Measurements from ENCODE around the gene GPC3.
A peak's percentile ranks its signal among the peaks of the same experiment; 100 is the strongest.

GPC3 gene

GRCh38 chrX:133880032-133880443, 105.4 kb downstream of the GPC3 start:
- DNase-seq = no peak

GRCh38 chrX:133878710-133879109, 106.7 kb downstream of the GPC3 start:
- DNase-seq = no peak

- DNase-seq = no peak
These were observed 108.7 kb downstream of the GPC3 start for GRCh38 chrX:133876646-133877045.

GRCh38 chrX:133869270-133869669, 116.1 kb downstream of the GPC3 start:
- DNase-seq = no peak

- DNase-seq = no peak
These were observed 116.7 kb downstream of the GPC3 start for GRCh38 chrX:133868682-133869081.

GRCh38 chrX:133868250-133868649, 117.1 kb downstream of the GPC3 start:
- DNase-seq = no peak

GRCh38 chrX:133865761-133866471, 119.5 kb downstream of the GPC3 start:
- DNase-seq = no peak

- no peak for DNase-seq
These were observed 121.2 kb downstream of the GPC3 start for GRCh38 chrX:133864236-133864635.

- no peak for DNase-seq
These were observed 125.5 kb downstream of the GPC3 start for GRCh38 chrX:133859860-133860259.

- DNase-seq = no peak
These were observed 126.1 kb downstream of the GPC3 start for GRCh38 chrX:133859336-133859735.

- no peak for DNase-seq
These were observed 127.6 kb downstream of the GPC3 start for GRCh38 chrX:133857640-133858269.

GRCh38 chrX:133856819-133857218, 128.6 kb downstream of the GPC3 start:
- DNase-seq = no peak

- no peak for DNase-seq
These were observed 131.1 kb downstream of the GPC3 start for GRCh38 chrX:133854290-133854689.

- DNase-seq = no peak
These were observed 132.5 kb downstream of the GPC3 start for GRCh38 chrX:133852837-133853356.

GRCh38 chrX:133852401-133852800, 133.0 kb downstream of the GPC3 start:
- DNase-seq = no peak

GRCh38 chrX:133850399-133850798, 135.0 kb downstream of the GPC3 start:
- no peak for DNase-seq

- no peak for DNase-seq
These were observed 135.7 kb downstream of the GPC3 start for GRCh38 chrX:133849676-133850075.

GRCh38 chrX:133847340-133847994, 137.9 kb downstream of the GPC3 start:
- DNase-seq = no peak

GRCh38 chrX:133846311-133846710, 139.1 kb downstream of the GPC3 start:
- DNase-seq = no peak

- no peak for DNase-seq
These were observed 145.0 kb downstream of the GPC3 start for GRCh38 chrX:133840415-133840814.

GRCh38 chrX:133838761-133839676, 146.4 kb downstream of the GPC3 start:
- peak; percentile 21 for DNase-seq

- DNase-seq = no peak
These were observed 148.3 kb downstream of the GPC3 start for GRCh38 chrX:133837091-133837490.

- DNase-seq = no peak
These were observed 148.8 kb downstream of the GPC3 start for GRCh38 chrX:133836561-133836960.

Data from stimulated activated CD4-positive, alpha-beta T cell treated with anti-CD3 and anti-CD28 coated beads, Interleukin-4, amount 100 ng/mL, for 24 hours (primary cell).